CD4-positive, alpha-beta T cell treated with Interferon gamma for 1 hour (primary cell): Measurements from ENCODE around the gene ANXA9.
A peak's percentile ranks its signal among the peaks of the same experiment; 100 is the strongest.

ENCODE experiments used
- DNase-seq: peaks from one replicate; pipeline ENCODE4 v3.0.0-alpha.2; 2020

ANXA9 gene

DNA sequence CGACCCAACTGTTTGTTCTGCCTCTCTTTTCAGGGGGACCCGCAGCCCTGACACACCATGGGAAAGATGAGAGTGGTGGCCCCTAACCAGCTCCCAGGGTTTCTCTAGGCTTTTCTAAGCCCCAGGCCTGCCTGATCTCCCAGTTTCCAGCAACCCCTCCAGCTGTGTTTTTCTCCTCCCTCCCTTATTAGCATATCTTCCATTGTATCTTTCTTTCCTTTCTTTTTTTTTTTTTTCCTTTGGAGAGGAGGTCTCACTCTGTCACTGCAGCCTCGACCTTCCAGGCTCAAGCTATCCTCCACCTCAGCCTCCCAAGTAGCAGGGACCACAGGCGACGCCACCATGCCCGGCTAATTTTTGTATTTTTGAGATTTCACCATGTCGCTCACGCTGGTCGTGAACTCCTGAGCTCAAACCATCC, 5.7 kb upstream of the ANXA9 start:
- no peak for DNase-seq

DNA sequence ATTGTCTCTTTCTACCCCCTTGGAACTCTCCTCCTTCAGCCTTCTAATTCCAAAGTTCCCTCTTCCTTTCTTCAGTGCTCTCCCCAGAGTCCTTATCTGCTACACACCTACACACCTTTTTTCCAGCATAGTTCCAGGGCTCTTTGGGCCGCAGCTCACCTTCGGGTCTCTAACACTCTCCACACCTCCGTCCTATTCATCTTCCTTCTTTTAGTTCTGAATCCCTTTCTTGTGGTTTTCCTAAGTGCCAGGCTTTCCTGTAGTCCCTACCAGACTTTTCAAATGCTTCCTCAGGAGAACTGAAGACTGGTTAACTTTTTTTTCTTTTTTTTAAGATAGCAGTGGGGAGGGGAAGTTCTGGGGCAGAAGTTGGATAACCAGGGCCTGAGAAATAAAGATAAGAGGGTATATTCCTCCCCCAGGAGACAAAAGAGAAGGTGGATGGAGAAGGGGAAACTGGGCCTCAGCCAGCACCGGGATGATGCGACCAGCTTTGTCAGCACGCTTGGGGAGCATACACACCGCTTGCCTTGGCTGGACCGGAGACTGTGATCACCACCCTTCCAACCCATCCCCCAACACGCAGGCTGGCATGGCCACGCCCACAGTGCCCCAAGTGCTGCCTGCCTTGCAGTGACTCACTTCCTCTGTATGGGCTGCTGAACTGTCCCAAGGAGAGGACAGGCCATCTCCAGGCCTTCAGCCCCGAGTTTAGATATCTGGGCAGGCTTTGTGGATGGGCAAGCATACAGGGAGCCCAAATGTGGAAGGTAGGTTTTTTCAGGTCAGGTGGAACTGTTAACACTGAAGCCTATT, 5.0 kb upstream of the ANXA9 start:
- DNase-seq, result peak; percentile 82

GRCh38 chr1:150979092-150980056, 2.7 kb upstream of the ANXA9 start:
- peak; percentile 81 for DNase-seq

GRCh38 chr1:150981177-150981804, 801 bp upstream of the ANXA9 start:
- no peak for DNase-seq

- DNase-seq, result no peak
Observed at GRCh38 chr1:150985179-150985825, 3.2 kb downstream of the ANXA9 start.

DNA sequence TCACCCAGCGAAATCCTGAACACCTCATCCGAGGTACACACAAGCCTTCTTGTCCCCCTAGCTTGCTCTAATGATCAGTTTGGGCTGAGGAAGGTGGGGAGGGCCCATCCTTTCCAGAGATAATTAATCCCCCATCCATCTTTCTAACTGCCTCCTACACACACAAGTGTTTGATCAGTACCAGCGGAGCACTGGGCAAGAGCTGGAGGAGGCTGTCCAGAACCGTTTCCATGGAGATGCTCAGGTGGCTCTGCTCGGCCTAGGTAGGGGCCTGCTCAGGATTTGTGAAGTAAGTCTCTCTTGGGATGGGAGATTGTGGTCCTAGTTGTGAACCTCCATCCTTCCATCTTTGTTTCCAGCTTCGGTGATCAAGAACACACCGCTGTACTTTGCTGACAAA, 5.8 kb downstream of the ANXA9 start:
- no peak for DNase-seq

GRCh38 chr1:150992626-150993025, 10.5 kb downstream of the ANXA9 start:
- DNase-seq, result no peak

GRCh38 chr1:150994248-150994647, 12.2 kb downstream of the ANXA9 start:
- DNase-seq, result no peak

DNA sequence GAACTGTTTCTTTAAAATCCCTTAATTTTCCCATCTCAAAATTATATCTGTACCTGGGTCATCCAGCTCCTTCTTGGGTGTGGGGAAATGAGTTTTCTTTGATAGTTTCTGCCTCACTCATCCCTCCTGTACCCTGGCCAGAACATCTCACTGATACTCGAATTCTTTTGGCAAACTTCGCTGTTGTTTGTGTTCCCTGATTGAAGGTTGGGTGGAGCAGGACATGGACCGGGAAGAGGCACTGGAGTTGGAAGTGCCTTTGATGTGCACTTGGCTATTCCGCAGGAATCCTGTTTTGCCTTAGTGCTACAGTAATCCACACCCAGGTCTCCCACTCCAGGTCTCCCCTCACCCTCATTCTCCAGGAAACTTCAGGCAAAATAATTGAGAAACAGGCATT, 13.4 kb downstream of the ANXA9 start:
- DNase-seq, result no peak

DNA sequence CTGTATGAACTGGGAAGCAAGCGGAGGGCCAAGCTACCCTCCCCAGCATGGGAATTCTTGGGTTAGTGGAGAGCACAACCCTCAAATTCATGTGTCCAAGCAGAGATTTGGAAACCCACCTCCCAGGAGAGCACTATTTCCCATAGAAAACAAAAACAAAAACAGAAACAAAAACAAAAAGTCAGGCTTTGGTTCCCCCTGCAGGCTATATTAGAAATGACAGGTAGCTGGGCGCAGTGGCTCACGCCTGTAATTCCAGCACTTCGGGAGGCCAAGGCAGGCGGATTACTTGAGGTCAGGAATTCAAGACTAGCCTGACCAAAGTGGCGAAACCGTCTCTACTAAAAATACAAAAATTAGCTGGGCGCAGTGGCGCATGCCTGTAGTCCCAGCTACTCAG, 13.8 kb downstream of the ANXA9 start:
- peak; percentile 18 for DNase-seq

DNA sequence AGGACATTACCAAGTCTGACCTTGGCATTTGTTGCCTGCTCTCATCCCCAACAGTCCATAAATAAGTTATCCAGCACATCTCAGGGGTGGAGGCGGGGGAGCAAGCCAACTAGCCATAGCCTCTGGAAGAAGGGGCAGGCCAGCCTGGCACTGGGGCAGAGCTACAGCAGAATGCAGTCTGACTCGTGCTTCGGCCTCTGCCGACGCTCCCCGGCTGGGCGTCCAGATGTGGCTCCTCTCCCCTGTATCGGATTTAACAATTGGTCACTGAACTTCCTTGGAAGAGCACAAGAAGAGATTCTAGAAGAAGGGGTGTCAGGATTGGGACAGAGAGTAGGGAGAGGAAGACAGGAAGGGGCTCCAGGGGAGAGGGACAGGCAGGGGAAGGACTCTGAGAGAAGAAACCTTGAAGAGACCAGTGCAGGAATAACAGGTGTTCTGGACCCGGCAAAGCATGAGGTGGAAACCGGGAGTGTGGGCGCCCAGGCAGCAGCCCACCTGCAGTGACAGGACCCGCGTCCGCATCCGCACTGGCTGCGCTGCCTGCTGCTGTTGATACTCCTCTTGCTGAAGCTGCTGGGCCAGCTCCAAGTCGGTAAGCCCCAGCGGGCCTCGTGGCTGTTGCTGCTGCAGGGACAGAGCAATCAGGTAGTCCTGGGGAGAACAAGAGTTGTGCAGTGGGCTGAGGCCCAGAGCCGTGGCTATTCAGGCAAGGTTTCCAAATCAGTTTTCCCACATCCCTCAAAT, 15.2 kb downstream of the ANXA9 start:
- DNase-seq, result no peak

GRCh38 chr1:150997949-150998348, 15.9 kb downstream of the ANXA9 start:
- no peak for DNase-seq

DNA sequence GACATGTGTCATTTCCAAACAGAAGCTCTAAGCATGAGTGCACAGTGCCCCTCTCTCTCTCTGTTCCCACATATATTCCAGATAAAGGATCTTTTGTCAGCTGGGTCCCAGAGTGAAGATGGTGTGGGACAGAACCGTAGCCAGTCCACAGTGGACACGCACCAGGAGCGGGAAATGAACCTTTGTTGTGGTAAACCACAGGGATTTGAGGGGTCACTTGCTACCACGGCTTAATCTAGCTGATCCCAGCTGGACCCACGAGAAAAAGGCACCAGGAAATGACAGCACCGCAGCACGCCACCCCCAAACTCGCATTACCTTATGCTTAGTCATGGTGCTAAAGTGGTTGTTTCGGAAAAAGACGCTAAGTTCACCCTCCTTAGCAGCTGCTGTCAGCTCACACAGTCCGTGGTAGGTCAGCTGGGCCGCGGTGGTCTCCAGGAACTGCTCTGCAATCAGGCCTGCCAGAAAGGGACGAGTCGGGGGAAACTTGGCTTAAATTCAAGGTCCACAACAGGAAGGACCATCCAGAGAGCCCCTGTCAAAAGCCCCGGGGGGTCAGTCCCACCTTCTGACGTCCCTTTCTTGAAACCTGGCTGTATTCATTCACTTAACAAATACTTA, 17.1 kb downstream of the ANXA9 start:
- no peak for DNase-seq

DNA sequence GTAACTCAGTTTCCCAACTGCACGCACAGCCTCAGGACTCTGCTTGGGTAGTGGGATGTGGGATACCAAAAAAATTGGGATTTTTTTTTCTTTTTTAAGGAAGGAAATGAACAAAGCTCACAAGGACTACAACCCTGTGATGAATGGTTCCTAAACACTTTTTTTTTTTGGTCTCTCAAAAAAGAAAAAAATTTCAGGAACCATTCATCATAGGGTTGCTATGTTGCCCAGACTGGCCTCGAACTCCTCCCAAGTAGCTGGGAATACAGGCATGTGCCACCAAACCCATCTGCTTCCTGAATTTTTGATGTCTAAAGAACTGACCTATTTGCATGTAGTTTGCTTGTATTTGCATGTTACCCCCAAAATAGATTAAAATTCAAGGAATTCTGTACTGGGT, 17.8 kb downstream of the ANXA9 start:
- no peak for DNase-seq

- DNase-seq, result no peak
Observed at GRCh38 chr1:151000408-151000807, 18.3 kb downstream of the ANXA9 start.

DNA sequence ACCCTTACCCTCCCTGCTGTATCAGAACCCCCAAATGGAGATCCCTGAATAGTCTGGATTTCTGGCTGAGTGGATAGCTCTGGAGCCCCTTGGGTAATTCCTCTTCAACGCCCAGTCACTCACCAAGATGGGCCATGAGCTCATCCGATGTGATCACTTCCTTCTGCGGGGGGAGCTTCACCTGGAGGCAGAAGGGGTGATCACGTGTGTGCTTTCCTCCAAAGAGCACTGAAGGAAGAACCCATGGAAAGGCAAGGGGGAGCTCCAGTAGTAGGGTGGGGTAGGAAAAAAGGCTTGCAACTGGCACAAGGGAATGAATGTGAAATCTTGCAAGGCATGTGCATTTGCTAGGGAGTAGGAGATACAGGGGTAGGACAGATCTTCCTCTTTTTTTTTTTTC, 19.5 kb downstream of the ANXA9 start:
- no peak for DNase-seq

DNA sequence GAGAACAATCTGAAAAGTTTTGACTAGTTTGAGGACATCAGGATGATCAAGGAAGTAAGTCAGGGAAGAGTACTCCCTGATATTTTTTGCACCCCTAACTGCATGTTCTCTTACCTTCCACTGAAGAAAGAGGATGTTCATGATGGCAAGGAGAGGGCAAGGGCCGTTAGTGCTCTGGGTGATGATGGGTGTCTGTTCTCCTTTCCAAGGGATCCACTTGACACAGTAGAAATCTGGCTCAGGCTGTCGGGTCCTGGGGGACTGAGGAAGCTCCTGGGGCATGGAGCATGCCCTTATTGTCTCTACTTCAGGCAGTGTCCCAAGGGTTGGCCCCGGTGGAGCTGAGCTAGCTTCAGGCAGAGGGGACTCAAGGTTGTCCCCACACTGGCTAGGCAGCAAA, 20.0 kb downstream of the ANXA9 start:
- DNase-seq, result no peak

DNA sequence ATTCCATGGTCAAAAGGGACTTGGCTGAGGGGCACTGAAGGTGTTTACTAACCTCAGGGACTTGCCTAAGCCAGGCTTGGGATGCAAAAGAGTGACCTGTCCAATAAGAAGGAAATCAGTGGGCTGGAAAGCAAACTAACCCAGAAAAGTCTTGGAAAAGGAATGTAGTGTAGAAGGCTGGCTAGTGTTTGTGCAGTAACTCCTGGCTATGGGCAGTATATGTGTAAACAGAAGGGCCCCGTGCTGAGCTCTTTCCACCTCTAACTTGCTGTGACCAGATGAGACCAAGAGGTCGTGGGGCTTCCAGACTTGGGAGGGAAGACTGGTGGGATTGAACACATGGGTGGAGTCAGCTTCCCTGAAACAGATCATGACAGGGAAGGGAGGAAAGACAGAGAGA, 20.5 kb downstream of the ANXA9 start:
- no peak for DNase-seq

GRCh38 chr1:151003180-151003579, 21.1 kb downstream of the ANXA9 start:
- DNase-seq, result no peak

GRCh38 chr1:151005729-151006319, 23.7 kb downstream of the ANXA9 start:
- DNase-seq, result no peak

DNA sequence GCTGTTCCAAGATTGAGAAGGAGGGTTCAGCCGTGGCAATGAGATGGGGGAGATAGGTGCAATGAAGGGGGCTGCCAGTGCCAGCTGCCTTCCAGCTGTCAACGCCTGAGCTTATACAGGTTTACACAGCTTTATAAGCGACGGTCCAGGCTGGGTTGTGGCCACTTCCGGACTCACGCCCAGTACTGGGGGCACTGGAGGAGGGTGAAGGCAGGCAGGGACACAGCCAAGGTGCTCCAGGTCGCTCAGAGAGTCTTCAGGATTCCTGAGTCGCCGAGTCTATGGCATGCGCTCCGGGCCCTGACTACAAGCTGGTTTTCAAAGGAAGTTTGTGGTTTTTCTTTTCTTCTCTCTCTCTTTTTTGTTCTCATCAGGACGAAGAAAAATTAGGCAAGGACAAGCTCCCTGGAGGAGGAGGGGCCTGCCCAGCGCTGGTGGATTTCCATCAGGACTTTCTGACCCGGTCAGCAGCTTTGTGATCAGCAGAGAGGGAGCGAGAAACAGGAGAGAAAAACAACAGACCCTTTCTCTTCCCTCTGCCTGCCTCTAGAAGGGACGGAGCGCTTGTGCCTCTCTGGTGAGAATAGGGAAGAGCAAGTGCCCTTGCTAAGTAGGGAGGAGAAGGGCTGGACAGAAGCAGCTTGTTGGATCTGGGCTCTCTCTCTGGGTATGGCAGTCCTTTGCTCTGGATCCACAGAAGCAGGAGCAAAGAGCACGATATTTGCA, 24.4 kb downstream of the ANXA9 start, which contains the start of gene MINDY1:
Gene MINDY1 (minus strand): TSS at position 576 of the 726 bp plus-strand sequence. CDS start 4,285 bp downstream, outside the sequence.
- DNase-seq, result peak; percentile 49
